ENCODE data around the gene BTRC.

Gene BTRC

GRCh38 chr10:101308051-101308450, 45.9 kb upstream of the BTRC start:
- Histone ChIP-seq H3K9me2 (replicated peaks; ENCODE audit: insufficient read depth, low read length) (no peaks in the 10 kb centered on the region), H3K27ac (ENCODE audit: low read depth, low read length) (no peak overlapping the region), H3K9ac (ENCODE audit: low read length) (no peak overlapping the region), H2AFZ (ENCODE audit: low read depth, low read length, severe bottlenecking) (no peak overlapping the region), H3K4me2 (ENCODE audit: low read depth, low read length, poor library complexity, severe bottlenecking) (no peak overlapping the region), H3K4me3 (ENCODE audit: insufficient read depth, low read length, poor library complexity, severe bottlenecking) (no peak overlapping the region), H3K36me3 (ENCODE audit: low read length) (no peaks in the 10 kb centered on the region), H3K9me3 (ENCODE audit: insufficient read depth, low read length) (no peaks in the 10 kb centered on the region), H3K79me2 (ENCODE audit: insufficient read depth, low read length) (no peaks in the 10 kb centered on the region), H4K20me1 (ENCODE audit: low read depth, low read length) (no peaks in the 10 kb centered on the region), H3F3A (ENCODE audit: insufficient read depth) (no peaks in the 10 kb centered on the region), H3K27me3 (ENCODE audit: low read length) (no peaks in the 10 kb centered on the region)
- no peak for TF ChIP-seq EZH2phosphoT487 (conservative IDR thresholded peaks at IDR 0.05; ENCODE audit: low read length)
- no peak for TF ChIP-seq CTCF (IDR thresholded peaks at IDR 0.05; ENCODE audit: insufficient read depth, low read length, poor library complexity, severe bottlenecking)

- no peak overlapping the region for H3K4me2 ChIP-seq (ENCODE audit: low read depth, low read length, poor library complexity, severe bottlenecking)
These were observed 43.3 kb upstream of the BTRC start for GRCh38 chr10:101310529-101311184.

GRCh38 chr10:101311185-101312066, 42.5 kb upstream of the BTRC start:
- no peaks in the 10 kb centered on the region for H3K9me2 ChIP-seq (replicated peaks; ENCODE audit: insufficient read depth, low read length)
- H3K36me3 ChIP-seq (ENCODE audit: low read length) = no peaks in the 10 kb centered on the region
- H4K20me1 ChIP-seq (ENCODE audit: low read depth, low read length) = no peaks in the 10 kb centered on the region
- no peak overlapping the region for H2AFZ ChIP-seq (ENCODE audit: low read depth, low read length, severe bottlenecking)
- H3K9me3 ChIP-seq (ENCODE audit: insufficient read depth, low read length) = no peaks in the 10 kb centered on the region
- no peak overlapping the region for H3K4me2 ChIP-seq (ENCODE audit: low read depth, low read length, poor library complexity, severe bottlenecking)
- no peaks in the 10 kb centered on the region for H3K27me3 ChIP-seq (ENCODE audit: low read length)
- no peak overlapping the region for H3K9ac ChIP-seq (ENCODE audit: low read length)
- no peak overlapping the region for H3K4me3 ChIP-seq (ENCODE audit: insufficient read depth, low read length, poor library complexity, severe bottlenecking)
- TF ChIP-seq EZH2phosphoT487 (conservative IDR thresholded peaks at IDR 0.05; ENCODE audit: low read length) = no peak
- TF ChIP-seq CTCF (IDR thresholded peaks at IDR 0.05; ENCODE audit: insufficient read depth, low read length, poor library complexity, severe bottlenecking) = no peak
- H3F3A ChIP-seq (ENCODE audit: insufficient read depth) = no peaks in the 10 kb centered on the region
- no peak overlapping the region for H3K27ac ChIP-seq (ENCODE audit: low read depth, low read length)
- H3K79me2 ChIP-seq (ENCODE audit: insufficient read depth, low read length) = no peaks in the 10 kb centered on the region

More at GRCh38 chr10:101310529-101311184, 43.3 kb upstream of the BTRC start:
- Histone ChIP-seq H3K27ac (ENCODE audit: low read depth, low read length) (no peak overlapping the region), H3K9me2 (replicated peaks; ENCODE audit: insufficient read depth, low read length) (no peaks in the 10 kb centered on the region), H3K27me3 (ENCODE audit: low read length) (no peaks in the 10 kb centered on the region), H3K36me3 (ENCODE audit: low read length) (no peaks in the 10 kb centered on the region), H4K20me1 (ENCODE audit: low read depth, low read length) (no peaks in the 10 kb centered on the region), H3K79me2 (ENCODE audit: insufficient read depth, low read length) (no peaks in the 10 kb centered on the region), H3K9ac (ENCODE audit: low read length) (no peak overlapping the region), H2AFZ (ENCODE audit: low read depth, low read length, severe bottlenecking) (no peak overlapping the region), H3K9me3 (ENCODE audit: insufficient read depth, low read length) (no peaks in the 10 kb centered on the region), H3K4me3 (ENCODE audit: insufficient read depth, low read length, poor library complexity, severe bottlenecking) (no peak overlapping the region), H3F3A (ENCODE audit: insufficient read depth) (no peaks in the 10 kb centered on the region)
- TF ChIP-seq CTCF (IDR thresholded peaks at IDR 0.05; ENCODE audit: insufficient read depth, low read length, poor library complexity, severe bottlenecking) = no peak
- TF ChIP-seq EZH2phosphoT487 (conservative IDR thresholded peaks at IDR 0.05; ENCODE audit: low read length) = no peak
